ENCODE data around the gene TREML2. TPM values are rescaled to one million over a fixed set of nuclear protein-coding genes. Genes with fewer than 3 reads are reported as not detected.

The TREML2 gene
- polyA plus RNA-seq, 1 of the 3 experiments (the other 2 are of a cell fraction), result not detected

- Histone ChIP-seq H4K20me1 (ENCODE audit: insufficient read depth) (no peaks in the 10 kb centered on the region), H3K4me2 (no peak overlapping the region), H3K27ac (ENCODE audit: low read depth in 2 of 2, low read length in 1 of 2) (no peak overlapping the region), H3K9ac (no peak overlapping the region), H3K4me3 (ENCODE audit: low read depth in 2 of 2, low read length in 1 of 2) (no peak overlapping the region), H3K79me2 (ENCODE audit: insufficient read depth) (no peaks in the 10 kb centered on the region), H3K4me1 (ENCODE audit: control insufficient read depth in 1 of 2, insufficient read depth in 2 of 2, low read depth in 1 of 2, low read length in 1 of 2) (no peaks in the 10 kb centered on the region), H3K27me3 (ENCODE audit: insufficient read depth) (no peaks in the 10 kb centered on the region), H3K9me2 (no peaks in the 10 kb centered on the region), H3K9me3 (no peaks in the 10 kb centered on the region), H2AFZ (ENCODE audit: low read depth) (no peak overlapping the region), H3K36me3 (replicated peaks in 1 of 2; ENCODE audit: control insufficient read depth in 1 of 2, insufficient read depth in 2 of 2, low read length in 1 of 2) (no peaks in the 10 kb centered on the region), H3F3A (replicated peaks; ENCODE audit: insufficient read depth) (no peaks in the 10 kb centered on the region)
- ChIA-PET CTCF (no interaction called here), POLR2A (no interaction called here)
- DNase-seq, result no peak
- TF ChIP-seq CTCF (IDR thresholded peaks at IDR 0.05) (no peak), PBX3 (IDR thresholded peaks at IDR 0.05) (no peak), CHD2 (IDR thresholded peaks at IDR 0.05; ENCODE audit: low read length, partially characterized antibody) (no peak), ELF1 (IDR thresholded peaks at IDR 0.05) (no peak), GABPA (IDR thresholded peaks at IDR 0.05; ENCODE audit: low read depth) (no peak), SIN3A (IDR thresholded peaks at IDR 0.05; ENCODE audit: borderline replicate concordance, low read depth, low read length) (no peak), FOXM1 (IDR thresholded peaks at IDR 0.05; ENCODE audit: low read depth) (no peak), TAF1 (IDR thresholded peaks at IDR 0.05; ENCODE audit: borderline replicate concordance, low read depth, low read length) (no peak), REST (IDR thresholded peaks at IDR 0.05; ENCODE audit: low read depth, low read length) (no peak)
- TF ChIP-seq, protein P1, sequence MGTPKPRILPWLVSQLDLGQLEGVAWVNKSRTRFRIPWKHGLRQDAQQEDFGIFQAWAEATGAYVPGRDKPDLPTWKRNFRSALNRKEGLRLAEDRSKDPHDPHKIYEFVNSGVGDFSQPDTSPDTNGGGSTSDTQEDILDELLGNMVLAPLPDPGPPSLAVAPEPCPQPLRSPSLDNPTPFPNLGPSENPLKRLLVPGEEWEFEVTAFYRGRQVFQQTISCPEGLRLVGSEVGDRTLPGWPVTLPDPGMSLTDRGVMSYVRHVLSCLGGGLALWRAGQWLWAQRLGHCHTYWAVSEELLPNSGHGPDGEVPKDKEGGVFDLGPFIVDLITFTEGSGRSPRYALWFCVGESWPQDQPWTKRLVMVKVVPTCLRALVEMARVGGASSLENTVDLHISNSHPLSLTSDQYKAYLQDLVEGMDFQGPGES (IDR thresholded peaks at IDR 0.05; ENCODE audit: low read depth, low read length), result no peak
- WGBS (ENCODE audit: low lambda C conversion rate), result 58% methylated on average over 9 of the region's 10 CpGs
These were observed 39.6 kb downstream of the TREML2 start for GRCh38 chr6:41161380-41161779.
